Cardiac fibroblast (primary cell): ENCODE data around the gene KYAT1.

Experiments used
- DNase-seq, 2 donors: peaks; one replicate each; pipeline versions ENCODE4 v3.0.0 to v3.0.0-alpha.2; 2010; ENCODE audit warnings: low read depth in 2 of 2
- H3K4me3 ChIP-seq, 2 donors: replicated peaks in 1 of 2; 1 replicate in 1 of 2; 2 replicates in 1 of 2; pipeline ENCODE4 v1.5.1; 2011; ENCODE audit warnings: low read depth in 2 of 2, low read length in 2 of 2, mild to moderate bottlenecking in 2 of 2, moderate library complexity in 1 of 2
- TF ChIP-seq, protein P1 (sequence below): IDR thresholded peaks from one replicate; pipeline ENCODE4 v1.5.1; 2011; ENCODE audit warnings: low read depth, mild to moderate bottlenecking, low read length, inconsistent platforms

The KYAT1 gene

DNA sequence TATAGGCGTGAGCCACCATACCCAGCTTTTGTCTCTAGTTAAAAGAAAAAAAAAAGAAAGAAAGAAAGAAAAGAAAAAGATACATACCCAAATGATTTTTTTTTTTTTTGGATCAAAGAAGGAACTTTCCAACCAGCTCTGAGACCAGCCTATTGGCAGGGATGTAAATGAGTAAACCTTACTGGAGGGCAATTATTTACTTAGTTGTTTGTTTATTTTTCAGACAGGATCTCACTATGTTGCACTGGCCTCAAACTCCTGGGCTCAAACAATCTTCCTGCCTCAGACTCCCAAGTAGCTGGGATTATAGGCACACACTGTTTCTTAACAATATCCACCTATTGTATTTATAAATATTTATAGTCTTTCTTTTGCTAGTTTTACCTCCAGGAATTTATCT, 41.2 kb downstream of the KYAT1 start:
- TF ChIP-seq, protein P1, sequence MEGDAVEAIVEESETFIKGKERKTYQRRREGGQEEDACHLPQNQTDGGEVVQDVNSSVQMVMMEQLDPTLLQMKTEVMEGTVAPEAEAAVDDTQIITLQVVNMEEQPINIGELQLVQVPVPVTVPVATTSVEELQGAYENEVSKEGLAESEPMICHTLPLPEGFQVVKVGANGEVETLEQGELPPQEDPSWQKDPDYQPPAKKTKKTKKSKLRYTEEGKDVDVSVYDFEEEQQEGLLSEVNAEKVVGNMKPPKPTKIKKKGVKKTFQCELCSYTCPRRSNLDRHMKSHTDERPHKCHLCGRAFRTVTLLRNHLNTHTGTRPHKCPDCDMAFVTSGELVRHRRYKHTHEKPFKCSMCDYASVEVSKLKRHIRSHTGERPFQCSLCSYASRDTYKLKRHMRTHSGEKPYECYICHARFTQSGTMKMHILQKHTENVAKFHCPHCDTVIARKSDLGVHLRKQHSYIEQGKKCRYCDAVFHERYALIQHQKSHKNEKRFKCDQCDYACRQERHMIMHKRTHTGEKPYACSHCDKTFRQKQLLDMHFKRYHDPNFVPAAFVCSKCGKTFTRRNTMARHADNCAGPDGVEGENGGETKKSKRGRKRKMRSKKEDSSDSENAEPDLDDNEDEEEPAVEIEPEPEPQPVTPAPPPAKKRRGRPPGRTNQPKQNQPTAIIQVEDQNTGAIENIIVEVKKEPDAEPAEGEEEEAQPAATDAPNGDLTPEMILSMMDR, result no peak
- DNase-seq, result no peak
- H3K4me3 ChIP-seq, result no peak overlapping the region

DNA sequence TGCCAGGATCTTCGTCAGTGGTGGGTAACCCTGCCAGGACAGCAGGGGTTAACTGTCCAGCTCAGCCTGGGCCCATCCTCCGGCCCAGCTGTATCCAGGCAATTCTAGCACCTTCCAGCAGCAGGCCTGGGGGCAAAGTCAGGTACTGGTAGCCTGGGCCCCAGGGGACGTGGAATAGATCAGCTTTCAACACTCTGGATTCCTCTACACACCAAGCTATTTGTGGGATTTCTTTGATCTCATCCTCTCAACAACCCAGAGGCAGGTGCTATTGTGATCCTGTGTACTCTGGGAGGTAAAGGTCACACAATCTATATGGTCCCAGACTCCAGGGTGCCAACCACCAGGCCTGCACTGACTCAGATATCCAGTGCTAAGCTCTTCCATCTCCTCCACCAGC, 43.4 kb downstream of the KYAT1 start:
- TF ChIP-seq, protein P1, result no peak
- no peak overlapping the region for H3K4me3 ChIP-seq
- no peak for DNase-seq

DNA sequence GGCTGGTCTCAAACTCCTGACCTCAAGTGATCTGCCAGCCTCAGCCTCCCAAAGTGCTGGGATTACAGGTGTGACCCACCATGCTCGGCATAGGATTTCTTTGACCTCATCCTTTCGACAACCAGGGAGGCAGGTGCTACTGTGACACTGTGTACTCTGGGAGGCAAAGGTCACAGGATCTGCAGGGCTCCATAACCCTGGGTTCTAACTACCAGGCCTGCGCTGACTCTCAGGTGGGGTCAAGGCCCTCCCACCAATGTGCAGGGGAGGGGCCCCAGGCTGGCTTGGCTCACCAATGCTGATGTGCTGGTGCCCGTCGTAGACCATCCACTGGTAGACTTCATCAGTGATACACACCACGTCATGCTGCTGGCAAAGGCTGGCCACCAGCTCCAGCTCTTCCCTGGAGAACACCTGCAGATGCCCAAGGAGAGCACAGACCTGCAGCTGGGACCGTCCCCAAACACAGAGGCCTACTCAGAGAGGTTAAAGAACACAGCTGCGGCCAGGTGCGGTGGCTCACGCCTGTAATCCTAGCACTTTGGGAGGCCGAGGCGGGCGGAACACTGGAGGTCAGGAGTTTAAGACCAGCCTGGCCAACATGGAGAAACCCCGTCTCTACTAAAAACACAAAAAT, 45.1 kb downstream of the KYAT1 start:
- TF ChIP-seq, protein P1, result no peak
- DNase-seq, result no peak
- H3K4me3 ChIP-seq, result no peak overlapping the region

DNA sequence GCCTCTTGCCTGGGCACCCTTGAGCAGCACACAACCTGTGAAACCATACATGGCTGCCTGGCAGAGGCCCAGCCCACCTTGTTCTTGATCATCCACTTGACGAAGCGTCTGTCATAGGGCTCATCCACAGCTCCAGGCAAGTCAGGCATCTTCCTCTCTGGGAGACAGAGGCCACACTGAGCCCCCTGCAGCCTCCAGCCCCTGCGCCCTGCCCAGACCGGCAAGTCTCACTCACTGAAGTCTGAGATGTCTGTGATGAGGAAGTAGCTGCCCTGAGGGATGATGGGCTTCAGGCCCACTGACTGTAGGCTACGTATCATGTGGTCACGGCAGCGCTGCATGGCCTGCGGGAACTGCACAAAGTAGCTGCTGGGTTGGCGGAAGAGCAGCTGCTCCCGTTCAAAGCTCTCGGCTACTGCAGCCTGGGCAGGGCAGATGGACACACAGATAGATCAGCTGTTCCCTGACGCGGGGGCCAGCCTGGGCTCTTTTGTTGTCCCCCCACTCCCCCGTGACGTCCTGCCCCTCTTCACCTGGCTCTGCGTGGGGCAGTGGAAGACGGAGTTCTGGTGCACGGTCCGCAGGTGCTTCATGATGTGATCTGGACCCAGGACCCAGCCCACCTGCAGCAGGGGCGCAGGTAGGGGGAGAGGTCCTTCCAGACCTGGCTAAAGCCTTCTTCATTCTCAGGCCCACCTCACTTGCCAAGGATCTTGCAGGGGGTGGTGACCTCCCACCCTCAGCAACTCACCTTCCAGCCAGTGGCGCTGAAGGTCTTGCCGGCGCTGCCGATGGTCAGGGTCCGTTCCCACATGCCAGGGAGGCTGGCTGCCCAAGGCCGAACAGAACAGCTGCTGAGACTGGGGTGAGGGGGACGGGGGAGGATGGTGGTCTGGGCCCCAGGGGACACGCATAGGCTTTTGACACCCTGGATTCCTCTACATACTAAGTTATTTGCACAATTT, 46.2 kb downstream of the KYAT1 start:
- TF ChIP-seq, protein P1, result no peak
- no peak overlapping the region for H3K4me3 ChIP-seq
- no peak for DNase-seq

DNA sequence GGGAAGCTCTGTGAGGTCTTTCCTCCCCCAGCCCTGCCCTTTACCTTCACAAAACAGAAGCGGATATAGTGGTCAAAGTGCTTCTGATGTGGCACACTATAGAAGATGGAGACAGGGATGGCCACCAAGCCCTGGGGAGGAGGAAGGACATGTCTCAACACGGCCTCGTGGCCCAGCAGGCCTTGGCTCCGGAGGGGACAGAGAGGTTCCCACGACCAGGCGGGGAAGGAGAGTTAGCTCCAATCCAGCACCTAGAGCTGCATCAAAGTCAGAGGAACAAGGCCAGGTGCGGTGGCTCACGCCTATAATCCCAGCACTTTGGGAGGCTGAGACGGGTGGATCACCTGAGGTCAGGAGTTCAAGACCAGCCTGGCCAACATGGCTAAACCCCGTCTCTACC, 48.1 kb downstream of the KYAT1 start:
- H3K4me3 ChIP-seq, result no peak overlapping the region
- TF ChIP-seq, protein P1, result no peak
- DNase-seq, result no peak

DNA sequence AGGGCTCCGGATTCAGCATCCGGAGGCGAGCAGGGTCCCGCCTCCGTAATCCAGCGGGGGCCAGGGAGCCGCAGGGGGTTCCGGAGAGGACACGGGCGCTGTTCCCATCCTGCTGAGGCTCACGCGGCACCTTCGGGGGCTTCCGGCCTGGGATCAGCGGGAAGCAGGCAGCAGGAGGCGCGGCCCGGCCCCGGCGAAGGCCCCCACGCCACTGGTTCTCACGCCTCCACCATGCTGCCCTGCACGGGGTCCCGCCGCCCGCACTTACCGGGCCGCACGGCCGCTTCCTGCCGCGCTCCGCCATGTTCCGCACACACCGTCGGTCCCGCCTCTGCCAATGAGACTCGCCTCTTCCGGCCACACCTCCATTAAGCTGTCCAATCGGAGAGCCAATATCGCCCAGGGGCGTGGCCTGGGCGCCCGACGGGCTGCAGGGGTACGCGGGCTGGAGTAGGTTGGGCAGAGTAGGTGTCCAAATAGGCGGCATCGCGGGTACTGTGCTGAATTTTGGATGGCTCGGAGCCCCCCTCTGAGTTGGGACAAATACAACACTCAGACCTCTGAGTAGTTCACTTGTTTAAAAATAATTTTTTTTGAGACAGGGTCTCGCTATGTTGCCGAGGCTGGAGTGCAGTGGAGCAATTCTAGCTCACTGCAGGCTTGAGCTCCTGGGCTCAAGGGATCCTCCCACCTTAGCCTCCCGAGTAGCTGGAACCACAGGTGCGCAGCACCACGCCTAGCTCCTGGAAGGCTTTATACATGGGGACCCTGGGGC, 52.1 kb downstream of the KYAT1 start, which contains the start of gene SPOUT1:
TSS of gene SPOUT1 (minus strand) at position 318 of the 775 bp plus-strand sequence. CDS start at position 304, 14 bp downstream.
- H3K4me3 ChIP-seq, result peak within 1 kb of the TSS; percentile 86 to 94
- peak; percentile 89 to 91 for DNase-seq
- TF ChIP-seq, protein P1, result no peak
